Measurements from ENCODE around the gene EML1. TPM values are rescaled to one million over a fixed set of nuclear protein-coding genes. Genes with fewer than 3 reads are reported as not detected.

EML1 gene
- total and polyA plus RNA-seq, 2 of the 13 experiments (the other 11 are each of a cell fraction or from before 2014, with no cell fraction given), result 0.59 to 1.7 TPM

- no peak for TF ChIP-seq PCBP2 (optimal IDR thresholded peaks at IDR 0.05; ENCODE audit: low read depth, low read length, poor library complexity, severe bottlenecking)
- TF ChIP-seq KDM5A (IDR thresholded peaks at IDR 0.05; ENCODE audit: borderline replicate concordance, low read length), result peak; percentile 79; the same call in 1 of the 2 replicates
- TF ChIP-seq, protein P1, sequence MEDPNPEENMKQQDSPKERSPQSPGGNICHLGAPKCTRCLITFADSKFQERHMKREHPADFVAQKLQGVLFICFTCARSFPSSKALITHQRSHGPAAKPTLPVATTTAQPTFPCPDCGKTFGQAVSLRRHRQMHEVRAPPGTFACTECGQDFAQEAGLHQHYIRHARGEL (CRISPR knock-in tag; IDR thresholded peaks at IDR 0.05), result no peak
- no peak for TF ChIP-seq TERF1 (CRISPR knock-in tag; IDR thresholded peaks at IDR 0.05)
- no peak for TF ChIP-seq ADNP (CRISPR knock-in tag; IDR thresholded peaks at IDR 0.05)
- TF ChIP-seq, protein P2, sequence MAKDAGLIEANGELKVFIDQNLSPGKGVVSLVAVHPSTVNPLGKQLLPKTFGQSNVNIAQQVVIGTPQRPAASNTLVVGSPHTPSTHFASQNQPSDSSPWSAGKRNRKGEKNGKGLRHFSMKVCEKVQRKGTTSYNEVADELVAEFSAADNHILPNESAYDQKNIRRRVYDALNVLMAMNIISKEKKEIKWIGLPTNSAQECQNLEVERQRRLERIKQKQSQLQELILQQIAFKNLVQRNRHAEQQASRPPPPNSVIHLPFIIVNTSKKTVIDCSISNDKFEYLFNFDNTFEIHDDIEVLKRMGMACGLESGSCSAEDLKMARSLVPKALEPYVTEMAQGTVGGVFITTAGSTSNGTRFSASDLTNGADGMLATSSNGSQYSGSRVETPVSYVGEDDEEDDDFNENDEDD (CRISPR knock-in tag; IDR thresholded peaks at IDR 0.05; ENCODE audit: borderline replicate concordance), result no peak
- TF ChIP-seq MIXL1 (CRISPR knock-in tag; IDR thresholded peaks at IDR 0.05), result peak; percentile 28; the same call in 1 of the 2 replicates
- no peak for TF ChIP-seq ZNF724P (CRISPR knock-in tag; IDR thresholded peaks at IDR 0.05; ENCODE audit: borderline replicate concordance)
- no peak for TF ChIP-seq USF2 (IDR thresholded peaks at IDR 0.05; ENCODE audit: low read depth, low read length)
- no peak for TF ChIP-seq USF2 (CRISPR knock-in tag; IDR thresholded peaks at IDR 0.05; ENCODE audit: borderline replicate concordance)
- no peak for TF ChIP-seq TAF1 (CRISPR knock-in tag; IDR thresholded peaks at IDR 0.05)
- TF ChIP-seq PRDM15 (CRISPR knock-in tag; IDR thresholded peaks at IDR 0.05), result no peak
- TF ChIP-seq ZBTB1 (CRISPR knock-in tag; IDR thresholded peaks at IDR 0.05; ENCODE audit: borderline replicate concordance), result no peak
- no peak for TF ChIP-seq PHF20 (CRISPR knock-in tag; IDR thresholded peaks at IDR 0.05)
- TF ChIP-seq ZNF546 (CRISPR knock-in tag; conservative IDR thresholded peaks at IDR 0.05), result no peak
- TF ChIP-seq ZFAT (CRISPR knock-in tag; conservative IDR thresholded peaks at IDR 0.05), result no peak
- TF ChIP-seq KAT2B (IDR thresholded peaks at IDR 0.05; ENCODE audit: borderline replicate concordance, low read depth, low read length), result no peak
- no peak for TF ChIP-seq STAG1 (CRISPR knock-in tag; IDR thresholded peaks at IDR 0.05)
- no peak for TF ChIP-seq SYNCRIP (IDR thresholded peaks at IDR 0.05; ENCODE audit: insufficient read depth, low read depth, low read length)
- no peak for TF ChIP-seq TP53 (CRISPR knock-in tag; conservative IDR thresholded peaks at IDR 0.05)
- TF ChIP-seq BRD4 (CRISPR knock-in tag; IDR thresholded peaks at IDR 0.05), result no peak
- TF ChIP-seq FOXP1 (IDR thresholded peaks at IDR 0.05), result no peak
- peak; percentile 55; the same call in 1 of the 2 replicates for TF ChIP-seq FOXP1 (CRISPR knock-in tag; IDR thresholded peaks at IDR 0.05)
- TF ChIP-seq ZNF781 (CRISPR knock-in tag; IDR thresholded peaks at IDR 0.05; ENCODE audit: borderline replicate concordance, not compliant biosample characterization), result no peak
Observed at GRCh38 chr14:99838639-99839134, 45.5 kb downstream of the EML1 start (continued).
